Epithelial cell of esophagus (primary cell): ENCODE results near the gene SORCS2.

ENCODE experiments used
- DNase-seq: peaks from one replicate; pipeline ENCODE4 v3.0.0; 2010; ENCODE audit warnings: low read depth
- H3K4me3 ChIP-seq: 2 replicates; pipeline ENCODE4 v1.5.1; 2011; ENCODE audit warnings: mild to moderate bottlenecking, low read length, control low read depth
- TF ChIP-seq, protein P1 (sequence below): IDR thresholded peaks from 2 replicates; pipeline ENCODE4 v1.5.1; 2011; ENCODE audit warnings: low read depth, mild to moderate bottlenecking, low read length, control low read depth, inconsistent platforms; ENCODE audit not compliant: insufficient read depth; ENCODE audit errors: missing control alignments

The SORCS2 gene

DNA sequence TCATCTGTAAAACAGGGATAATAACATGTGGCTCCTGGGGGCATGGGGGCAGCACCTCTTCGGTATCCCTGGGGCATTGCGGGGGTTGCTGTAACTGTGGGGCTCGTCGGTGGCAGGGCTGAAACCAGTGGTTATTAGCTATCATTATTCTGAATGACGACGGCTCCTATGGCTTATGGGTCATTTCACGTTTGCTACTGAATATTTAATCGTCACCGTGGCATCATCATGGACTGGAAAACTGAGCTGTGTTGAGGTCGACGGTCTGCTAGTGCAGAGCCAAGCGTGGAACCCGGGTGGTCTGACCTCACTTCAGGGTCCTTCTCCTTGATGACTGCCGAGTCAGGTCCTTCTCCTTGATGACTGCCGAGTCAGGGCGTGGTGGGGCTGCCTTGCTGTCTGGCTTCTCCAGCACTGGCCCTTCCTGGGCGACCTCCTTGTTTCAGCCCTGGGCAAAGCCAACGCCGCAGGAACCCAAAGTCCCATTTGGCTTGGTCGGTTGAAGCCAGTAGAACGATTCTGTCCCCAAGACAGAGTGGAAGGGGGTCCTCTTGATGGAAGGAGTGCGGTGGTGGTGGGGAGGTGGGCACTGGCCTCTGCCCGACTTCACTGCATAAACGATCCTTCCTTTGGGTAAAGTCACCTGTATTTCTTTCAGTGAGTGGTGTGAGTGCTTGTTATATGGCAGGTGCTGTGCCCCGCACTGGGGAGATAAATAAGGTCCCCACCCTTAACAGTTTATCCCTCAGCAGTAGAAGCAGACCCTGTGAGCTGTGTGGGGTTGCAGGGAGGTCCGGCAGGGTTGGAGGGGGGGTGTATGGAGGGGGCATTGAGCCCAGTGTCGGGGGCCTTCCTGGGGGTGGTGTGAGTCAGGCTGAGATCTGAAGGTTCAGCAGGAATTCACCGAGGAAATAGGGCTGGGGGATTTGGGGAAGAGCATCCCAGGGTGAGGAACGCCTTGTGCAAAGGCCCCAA, 201.6 kb downstream of the SORCS2 start:
- H3K4me3 ChIP-seq, result no peak overlapping the region
- TF ChIP-seq, protein P1, sequence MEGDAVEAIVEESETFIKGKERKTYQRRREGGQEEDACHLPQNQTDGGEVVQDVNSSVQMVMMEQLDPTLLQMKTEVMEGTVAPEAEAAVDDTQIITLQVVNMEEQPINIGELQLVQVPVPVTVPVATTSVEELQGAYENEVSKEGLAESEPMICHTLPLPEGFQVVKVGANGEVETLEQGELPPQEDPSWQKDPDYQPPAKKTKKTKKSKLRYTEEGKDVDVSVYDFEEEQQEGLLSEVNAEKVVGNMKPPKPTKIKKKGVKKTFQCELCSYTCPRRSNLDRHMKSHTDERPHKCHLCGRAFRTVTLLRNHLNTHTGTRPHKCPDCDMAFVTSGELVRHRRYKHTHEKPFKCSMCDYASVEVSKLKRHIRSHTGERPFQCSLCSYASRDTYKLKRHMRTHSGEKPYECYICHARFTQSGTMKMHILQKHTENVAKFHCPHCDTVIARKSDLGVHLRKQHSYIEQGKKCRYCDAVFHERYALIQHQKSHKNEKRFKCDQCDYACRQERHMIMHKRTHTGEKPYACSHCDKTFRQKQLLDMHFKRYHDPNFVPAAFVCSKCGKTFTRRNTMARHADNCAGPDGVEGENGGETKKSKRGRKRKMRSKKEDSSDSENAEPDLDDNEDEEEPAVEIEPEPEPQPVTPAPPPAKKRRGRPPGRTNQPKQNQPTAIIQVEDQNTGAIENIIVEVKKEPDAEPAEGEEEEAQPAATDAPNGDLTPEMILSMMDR, result no peak
- DNase-seq, result no peak

DNA sequence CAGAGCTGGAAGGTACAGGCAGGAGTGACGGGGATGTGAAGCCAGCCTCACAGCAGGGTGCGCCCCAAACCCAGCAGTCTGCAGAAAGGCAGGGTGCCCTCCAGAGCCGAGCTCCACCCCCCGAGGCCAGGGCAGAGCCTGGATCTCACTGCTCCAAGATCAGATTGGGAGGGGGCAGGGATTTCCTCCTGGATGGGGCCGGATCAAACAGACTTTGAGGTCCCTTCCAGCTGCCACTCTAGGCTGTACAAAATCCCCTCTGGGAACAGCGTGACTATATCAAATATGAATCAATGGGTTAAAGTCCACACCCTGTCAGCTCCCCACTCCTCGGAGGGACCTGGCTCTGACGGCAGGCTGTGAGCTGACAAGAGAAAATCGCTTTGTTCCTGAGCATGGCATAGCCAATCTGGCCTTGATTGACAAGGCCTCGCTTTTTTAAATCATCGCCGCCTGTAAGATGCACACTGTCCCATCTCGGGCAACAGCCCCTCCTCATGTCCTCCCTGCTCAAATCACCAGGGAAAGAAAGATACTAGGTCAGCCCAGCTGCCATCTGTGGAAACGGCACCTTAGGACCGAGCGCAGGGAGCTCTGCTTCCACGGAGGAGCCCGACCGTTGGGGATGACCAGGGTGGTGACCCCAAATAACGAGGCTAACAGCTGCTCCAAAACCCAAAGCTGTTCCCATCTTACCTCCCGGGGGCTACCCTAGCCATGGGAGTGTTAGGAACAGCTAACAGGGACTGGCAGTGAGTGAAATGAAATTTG, 202.5 kb downstream of the SORCS2 start:
- TF ChIP-seq, protein P1, result no peak
- no peak overlapping the region for H3K4me3 ChIP-seq
- DNase-seq, result no peak

GRCh38 chr4:7395645-7396044, 203.3 kb downstream of the SORCS2 start:
- TF ChIP-seq, protein P1, result no peak
- DNase-seq, result no peak
- H3K4me3 ChIP-seq, result no peak overlapping the region

- no peak overlapping the region for H3K4me3 ChIP-seq
- TF ChIP-seq, protein P1, result no peak
- DNase-seq, result no peak
These were observed 204.0 kb downstream of the SORCS2 start for GRCh38 chr4:7396186-7396910.

DNA sequence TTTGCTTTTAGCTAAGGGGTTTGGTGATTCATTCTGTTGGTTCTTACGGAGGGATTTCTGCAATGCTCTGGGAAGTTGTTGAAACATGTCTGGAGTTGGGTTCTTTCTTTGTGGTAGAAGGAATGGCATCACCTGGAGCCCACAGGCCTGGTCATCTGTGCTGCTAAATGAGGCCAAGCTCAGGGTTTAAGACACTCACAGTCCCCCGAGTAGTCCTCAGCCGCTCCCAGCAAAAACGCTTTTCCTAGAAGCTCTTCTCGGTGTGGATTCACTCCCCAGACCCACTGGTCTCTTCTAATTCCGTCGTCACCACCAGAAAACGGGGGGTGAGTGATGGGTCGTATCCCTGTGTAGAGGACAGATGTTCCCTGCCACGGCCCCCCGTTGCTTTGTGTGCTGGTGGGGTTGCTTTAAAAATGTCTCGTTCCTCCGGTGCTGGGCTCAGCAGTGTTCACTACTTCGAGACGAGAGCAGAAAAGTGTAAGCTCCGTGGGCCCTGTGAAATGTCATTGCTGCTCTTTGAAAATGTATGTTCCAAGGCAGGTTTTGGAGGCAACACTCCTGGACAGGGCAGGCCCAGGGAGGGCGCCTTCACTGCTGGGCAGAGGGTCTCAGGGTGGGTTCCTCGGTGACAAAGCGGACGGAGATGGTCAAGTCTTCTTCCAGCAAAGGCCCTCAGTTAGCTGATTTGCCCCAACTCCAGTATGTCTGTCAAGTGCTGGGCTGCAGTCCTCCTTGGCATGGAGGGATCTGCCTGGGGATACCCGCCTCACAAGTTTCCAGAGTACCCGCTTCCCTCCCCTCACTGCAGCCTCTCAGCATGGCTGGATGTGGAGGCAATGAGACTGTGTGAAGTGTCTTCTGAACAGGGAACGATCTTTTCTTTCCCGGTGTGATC, 205.1 kb downstream of the SORCS2 start:
- DNase-seq, result peak; percentile 33
- TF ChIP-seq, protein P1, result no peak
- no peak overlapping the region for H3K4me3 ChIP-seq

GRCh38 chr4:7398104-7398423, 205.7 kb downstream of the SORCS2 start:
- TF ChIP-seq, protein P1, result no peak
- peak; percentile 1 for DNase-seq
- no peak overlapping the region for H3K4me3 ChIP-seq
